ENCODE results near the gene PRKCE.
"Not testable (repeated sequence)": the region's sequence is repeated elsewhere in the genome, so short reads cannot be mapped to it uniquely, and the experiment has no call there.

PRKCE gene

GRCh38 chr2:45709137-45709536 is 57.7 kb downstream of the PRKCE start:
- no peaks in the 10 kb centered on the region for H3K4me1 ChIP-seq (ENCODE audit: insufficient read depth, low read length)
- H3K36me3 ChIP-seq (ENCODE audit: insufficient read depth, low read length), result no peaks in the 10 kb centered on the region
- no peaks in the 10 kb centered on the region for H3K9me3 ChIP-seq (ENCODE audit: control insufficient read depth, insufficient read depth, low read length)
- H3K9ac ChIP-seq (ENCODE audit: low read depth, low read length), result no peak overlapping the region

- Histone ChIP-seq H3K9me3 (ENCODE audit: control insufficient read depth, insufficient read depth, low read length) (no peaks in the 10 kb centered on the region), H3K36me3 (ENCODE audit: insufficient read depth, low read length) (no peaks in the 10 kb centered on the region), H3K4me1 (ENCODE audit: insufficient read depth, low read length) (no peaks in the 10 kb centered on the region), H3K9ac (ENCODE audit: low read depth, low read length) (no peak overlapping the region)
Measured at GRCh38 chr2:45710468-45710867, 59.0 kb downstream of the PRKCE start.

GRCh38 chr2:45711224-45711623 is 59.7 kb downstream of the PRKCE start:
- H3K4me1 ChIP-seq (ENCODE audit: insufficient read depth, low read length), result no peaks in the 10 kb centered on the region
- no peaks in the 10 kb centered on the region for H3K9me3 ChIP-seq (ENCODE audit: control insufficient read depth, insufficient read depth, low read length)
- H3K36me3 ChIP-seq (ENCODE audit: insufficient read depth, low read length), result no peaks in the 10 kb centered on the region
- no peak overlapping the region for H3K9ac ChIP-seq (ENCODE audit: low read depth, low read length)

GRCh38 chr2:45712570-45712969 is 61.1 kb downstream of the PRKCE start:
- Histone ChIP-seq H3K4me1 (ENCODE audit: insufficient read depth, low read length) (no peaks in the 10 kb centered on the region), H3K9ac (ENCODE audit: low read depth, low read length) (no peak overlapping the region), H3K36me3 (ENCODE audit: insufficient read depth, low read length) (no peaks in the 10 kb centered on the region), H3K9me3 (ENCODE audit: control insufficient read depth, insufficient read depth, low read length) (no peaks in the 10 kb centered on the region)

- H3K9ac ChIP-seq (ENCODE audit: low read depth, low read length), result no peak overlapping the region
- H3K9me3 ChIP-seq (ENCODE audit: control insufficient read depth, insufficient read depth, low read length), result no peaks in the 10 kb centered on the region
- no peaks in the 10 kb centered on the region for H3K36me3 ChIP-seq (ENCODE audit: insufficient read depth, low read length)
- H3K4me1 ChIP-seq (ENCODE audit: insufficient read depth, low read length), result no peaks in the 10 kb centered on the region
Measured at GRCh38 chr2:45713136-45713535, 61.7 kb downstream of the PRKCE start.

GRCh38 chr2:45713591-45713990 is 62.1 kb downstream of the PRKCE start:
- no peak overlapping the region for H3K9ac ChIP-seq (ENCODE audit: low read depth, low read length)
- no peaks in the 10 kb centered on the region for H3K9me3 ChIP-seq (ENCODE audit: control insufficient read depth, insufficient read depth, low read length)
- no peaks in the 10 kb centered on the region for H3K36me3 ChIP-seq (ENCODE audit: insufficient read depth, low read length)
- no peaks in the 10 kb centered on the region for H3K4me1 ChIP-seq (ENCODE audit: insufficient read depth, low read length)

GRCh38 chr2:45714679-45715078 is 63.2 kb downstream of the PRKCE start:
- Histone ChIP-seq H3K4me1 (ENCODE audit: insufficient read depth, low read length) (no peaks in the 10 kb centered on the region), H3K9ac (ENCODE audit: low read depth, low read length) (no peak overlapping the region), H3K36me3 (ENCODE audit: insufficient read depth, low read length) (no peaks in the 10 kb centered on the region), H3K9me3 (ENCODE audit: control insufficient read depth, insufficient read depth, low read length) (no peaks in the 10 kb centered on the region)

- no peaks in the 10 kb centered on the region for H3K36me3 ChIP-seq (ENCODE audit: insufficient read depth, low read length)
- no peaks in the 10 kb centered on the region for H3K4me1 ChIP-seq (ENCODE audit: insufficient read depth, low read length)
- H3K9ac ChIP-seq (ENCODE audit: low read depth, low read length), result no peak overlapping the region
- H3K9me3 ChIP-seq (ENCODE audit: control insufficient read depth, insufficient read depth, low read length), result no peaks in the 10 kb centered on the region
Measured at GRCh38 chr2:45715601-45716379, 64.3 kb downstream of the PRKCE start.

- not testable (repeated sequence) for H3K9ac ChIP-seq (ENCODE audit: low read depth, low read length); H3K36me3 ChIP-seq (ENCODE audit: insufficient read depth, low read length); H3K9me3 ChIP-seq (ENCODE audit: control insufficient read depth, insufficient read depth, low read length); H3K4me1 ChIP-seq (ENCODE audit: insufficient read depth, low read length)
Measured at GRCh38 chr2:45716432-45716831, 65.0 kb downstream of the PRKCE start.

GRCh38 chr2:45716915-45717314 is 65.4 kb downstream of the PRKCE start:
- no peaks in the 10 kb centered on the region for H3K36me3 ChIP-seq (ENCODE audit: insufficient read depth, low read length)
- H3K4me1 ChIP-seq (ENCODE audit: insufficient read depth, low read length), result no peaks in the 10 kb centered on the region
- no peak overlapping the region for H3K9ac ChIP-seq (ENCODE audit: low read depth, low read length)
- no peaks in the 10 kb centered on the region for H3K9me3 ChIP-seq (ENCODE audit: control insufficient read depth, insufficient read depth, low read length)

- Histone ChIP-seq H3K9ac (ENCODE audit: low read depth, low read length) (no peak overlapping the region), H3K36me3 (ENCODE audit: insufficient read depth, low read length) (no peaks in the 10 kb centered on the region), H3K9me3 (ENCODE audit: control insufficient read depth, insufficient read depth, low read length) (no peaks in the 10 kb centered on the region), H3K4me1 (ENCODE audit: insufficient read depth, low read length) (peaks cover 7% of the 10 kb centered on the region; the same call in 1 of the 2 replicates)
Measured at GRCh38 chr2:45720210-45720609, 68.7 kb downstream of the PRKCE start.

- H3K9ac ChIP-seq (ENCODE audit: low read depth, low read length), result no peak overlapping the region
Measured at GRCh38 chr2:45721150-45721549, 69.7 kb downstream of the PRKCE start.

GRCh38 chr2:45722477-45722876 is 71.0 kb downstream of the PRKCE start:
- no peak overlapping the region for H3K9ac ChIP-seq (ENCODE audit: low read depth, low read length)
- peaks cover 7% of the 10 kb centered on the region; the same call in 1 of the 2 replicates for H3K4me1 ChIP-seq (ENCODE audit: insufficient read depth, low read length)

More at GRCh38 chr2:45721150-45721549, 69.7 kb downstream of the PRKCE start:
- Histone ChIP-seq H3K4me1 (ENCODE audit: insufficient read depth, low read length) (peaks cover 7% of the 10 kb centered on the region; the same call in 1 of the 2 replicates), H3K9me3 (ENCODE audit: control insufficient read depth, insufficient read depth, low read length) (no peaks in the 10 kb centered on the region), H3K36me3 (ENCODE audit: insufficient read depth, low read length) (no peaks in the 10 kb centered on the region)

GRCh38 chr2:45723857-45724256 is 72.4 kb downstream of the PRKCE start:
- no peaks in the 10 kb centered on the region for H3K36me3 ChIP-seq (ENCODE audit: insufficient read depth, low read length)
- H3K9ac ChIP-seq (ENCODE audit: low read depth, low read length), result no peak overlapping the region
- no peaks in the 10 kb centered on the region for H3K9me3 ChIP-seq (ENCODE audit: control insufficient read depth, insufficient read depth, low read length)
- peaks cover 7% of the 10 kb centered on the region; the same call in 1 of the 2 replicates for H3K4me1 ChIP-seq (ENCODE audit: insufficient read depth, low read length)

More at GRCh38 chr2:45722477-45722876, 71.0 kb downstream of the PRKCE start:
- H3K36me3 ChIP-seq (ENCODE audit: insufficient read depth, low read length), result no peaks in the 10 kb centered on the region
- no peaks in the 10 kb centered on the region for H3K9me3 ChIP-seq (ENCODE audit: control insufficient read depth, insufficient read depth, low read length)

- H3K36me3 ChIP-seq (ENCODE audit: insufficient read depth, low read length), result no peaks in the 10 kb centered on the region
- peaks cover 7% of the 10 kb centered on the region; the same call in 1 of the 2 replicates for H3K4me1 ChIP-seq (ENCODE audit: insufficient read depth, low read length)
- no peak overlapping the region for H3K9ac ChIP-seq (ENCODE audit: low read depth, low read length)
- H3K9me3 ChIP-seq (ENCODE audit: control insufficient read depth, insufficient read depth, low read length), result no peaks in the 10 kb centered on the region
Measured at GRCh38 chr2:45724335-45724734, 72.9 kb downstream of the PRKCE start.

All from ES-I3 (cell line).